Osteocyte (in vitro differentiated cells): ENCODE results near the gene C1orf105. TPM values are rescaled to one million over a fixed set of nuclear protein-coding genes. Genes with fewer than 3 reads are reported as not detected.
A peak's percentile ranks its signal among the peaks of the same experiment; 100 is the strongest.

ENCODE experiments used
- DNase-seq: peaks from one replicate; pipeline ENCODE4 v3.0.0; 2021; ENCODE audit warnings: mixed read lengths; ENCODE audit not compliant: unreplicated experiment; ENCODE audit errors: extremely low spot score
- H3K27ac Mint-ChIP-seq: one replicate; pipeline ENCODE4 v1.8.0; 2021; ENCODE audit warnings: mild to moderate bottlenecking, mixed read lengths; ENCODE audit not compliant: unreplicated experiment
- H3K27me3 Mint-ChIP-seq: one replicate; pipeline ENCODE4 v1.8.0; 2021; ENCODE audit warnings: mixed read lengths; ENCODE audit not compliant: unreplicated experiment
- H3K36me3 Mint-ChIP-seq: one replicate; pipeline ENCODE4 v1.8.0; 2021; ENCODE audit warnings: mixed read lengths; ENCODE audit not compliant: unreplicated experiment
- H3K4me1 Mint-ChIP-seq: one replicate; pipeline ENCODE4 v1.8.0; 2021; ENCODE audit warnings: mixed read lengths; ENCODE audit not compliant: unreplicated experiment
- H3K4me3 Mint-ChIP-seq: one replicate; pipeline ENCODE4 v1.8.0; 2021; ENCODE audit warnings: mild to moderate bottlenecking, moderate library complexity, mixed read lengths; ENCODE audit not compliant: unreplicated experiment
- H3K9me3 Mint-ChIP-seq: one replicate; pipeline ENCODE4 v1.8.0; 2021; ENCODE audit warnings: mixed read lengths; ENCODE audit not compliant: unreplicated experiment
- total RNA-seq: library from RNA; stranded (reverse); gene quantifications from 2 replicates; pipeline ENCODE4 v1.2.1, GENCODE V29; 2021
- TF ChIP-seq, protein P1 (sequence below): fragments of 200-600 bp; sonication (generic); IDR thresholded peaks from 2 replicates; pipeline ENCODE4 v1.5.0; 2021; ENCODE audit warnings: antibody characterized with exemption, mild to moderate bottlenecking, moderate library complexity

C1orf105 gene
- total RNA-seq, 1 donor from 2014 or later: not detected

GRCh38 chr1:172382990-172383389 is 37.5 kb upstream of the C1orf105 start:
- peak overlapping the region; percentile 39 for H3K4me3 Mint-ChIP-seq
- peak overlapping the region; percentile 97 for H3K27ac Mint-ChIP-seq
- H3K27me3 Mint-ChIP-seq: no peaks in the 10 kb centered on the region
- TF ChIP-seq, protein P1, sequence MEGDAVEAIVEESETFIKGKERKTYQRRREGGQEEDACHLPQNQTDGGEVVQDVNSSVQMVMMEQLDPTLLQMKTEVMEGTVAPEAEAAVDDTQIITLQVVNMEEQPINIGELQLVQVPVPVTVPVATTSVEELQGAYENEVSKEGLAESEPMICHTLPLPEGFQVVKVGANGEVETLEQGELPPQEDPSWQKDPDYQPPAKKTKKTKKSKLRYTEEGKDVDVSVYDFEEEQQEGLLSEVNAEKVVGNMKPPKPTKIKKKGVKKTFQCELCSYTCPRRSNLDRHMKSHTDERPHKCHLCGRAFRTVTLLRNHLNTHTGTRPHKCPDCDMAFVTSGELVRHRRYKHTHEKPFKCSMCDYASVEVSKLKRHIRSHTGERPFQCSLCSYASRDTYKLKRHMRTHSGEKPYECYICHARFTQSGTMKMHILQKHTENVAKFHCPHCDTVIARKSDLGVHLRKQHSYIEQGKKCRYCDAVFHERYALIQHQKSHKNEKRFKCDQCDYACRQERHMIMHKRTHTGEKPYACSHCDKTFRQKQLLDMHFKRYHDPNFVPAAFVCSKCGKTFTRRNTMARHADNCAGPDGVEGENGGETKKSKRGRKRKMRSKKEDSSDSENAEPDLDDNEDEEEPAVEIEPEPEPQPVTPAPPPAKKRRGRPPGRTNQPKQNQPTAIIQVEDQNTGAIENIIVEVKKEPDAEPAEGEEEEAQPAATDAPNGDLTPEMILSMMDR: no peak
- no peak for DNase-seq
- peaks cover 75% of the 10 kb centered on the region for H3K4me1 Mint-ChIP-seq
- H3K36me3 Mint-ChIP-seq: no peaks in the 10 kb centered on the region
- no peaks in the 10 kb centered on the region for H3K9me3 Mint-ChIP-seq

DNA sequence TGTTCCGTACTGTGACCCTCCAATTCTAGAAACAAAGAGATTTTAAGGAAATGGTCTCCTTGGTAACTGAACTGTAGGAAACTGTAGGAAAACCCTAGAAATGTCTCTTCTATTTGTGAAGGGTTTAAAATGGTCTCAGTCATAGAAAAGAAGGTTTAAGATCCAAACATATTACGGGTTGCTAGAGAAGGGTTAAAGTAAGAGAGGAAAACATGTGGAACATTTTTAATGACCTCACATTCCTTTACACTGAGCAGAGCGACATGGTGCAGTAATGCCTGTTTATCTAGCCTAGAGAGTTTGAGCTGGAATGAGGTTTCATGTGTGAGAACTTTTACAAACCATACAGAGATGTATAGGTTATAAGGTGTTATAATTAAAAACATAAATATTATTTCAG is 36.9 kb upstream of the C1orf105 start:
- DNase-seq: no peak
- TF ChIP-seq, protein P1: no peak
- Mint-ChIP-seq H3K36me3 (peaks cover under 1% of the 10 kb centered on the region), H3K4me3 (peak overlapping the region; percentile 39), H3K9me3 (no peaks in the 10 kb centered on the region), H3K27ac (peak overlapping the region; percentile 97), H3K27me3 (no peaks in the 10 kb centered on the region), H3K4me1 (peaks cover 75% of the 10 kb centered on the region)

DNA sequence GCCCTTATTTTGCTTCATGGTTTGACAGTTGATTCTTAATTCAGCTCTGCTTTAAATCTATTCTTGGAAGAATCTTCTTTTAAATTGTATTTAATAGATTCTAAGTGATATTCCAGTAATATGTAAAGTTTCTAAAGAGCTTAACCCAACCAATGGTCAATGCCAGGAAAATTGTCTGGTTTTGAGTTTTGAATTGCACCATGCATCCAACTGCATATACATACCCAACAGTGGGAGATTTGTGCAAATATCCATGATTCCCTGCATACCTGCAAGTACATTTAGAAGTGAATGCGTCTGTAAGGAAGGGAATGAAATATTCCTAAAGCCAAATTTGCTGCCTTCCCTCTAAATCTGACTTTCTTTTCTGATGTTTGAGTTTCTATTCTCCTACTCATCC is 35.8 kb upstream of the C1orf105 start:
- H3K27ac Mint-ChIP-seq: peak overlapping the region; percentile 97
- H3K4me1 Mint-ChIP-seq: peaks cover 75% of the 10 kb centered on the region
- H3K36me3 Mint-ChIP-seq: peaks cover 2% of the 10 kb centered on the region

DNA sequence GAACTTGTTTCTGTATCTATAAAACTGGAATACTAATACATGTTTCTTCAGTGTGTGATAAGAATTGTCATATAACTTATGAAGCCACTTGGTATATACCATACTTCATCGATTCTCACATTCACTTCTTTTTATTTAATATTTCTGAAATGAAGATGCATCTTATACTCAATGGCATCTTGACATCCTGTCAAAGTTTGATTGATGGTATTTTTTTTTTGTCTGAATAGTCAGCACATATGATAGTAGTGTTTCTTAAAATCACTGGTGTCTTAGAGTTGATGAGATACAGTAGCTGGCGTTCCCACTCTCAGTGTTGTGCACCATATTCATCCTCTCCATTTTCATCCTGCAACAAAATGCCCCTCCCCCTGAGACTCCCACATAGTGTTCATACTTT is 34.4 kb upstream of the C1orf105 start:
- H3K36me3 Mint-ChIP-seq: peaks cover 2% of the 10 kb centered on the region
- H3K27ac Mint-ChIP-seq: peak overlapping the region; percentile 68
- H3K4me3 Mint-ChIP-seq: no peak overlapping the region
- peaks cover 74% of the 10 kb centered on the region for H3K4me1 Mint-ChIP-seq
- H3K9me3 Mint-ChIP-seq: no peaks in the 10 kb centered on the region
- DNase-seq: no peak
- no peaks in the 10 kb centered on the region for H3K27me3 Mint-ChIP-seq
- TF ChIP-seq, protein P1: no peak

More for the DNA sequence above, 35.8 kb upstream of the C1orf105 start:
- Mint-ChIP-seq H3K27me3 (no peaks in the 10 kb centered on the region), H3K9me3 (no peaks in the 10 kb centered on the region), H3K4me3 (no peak overlapping the region)
- DNase-seq: no peak
- TF ChIP-seq, protein P1: no peak

DNA sequence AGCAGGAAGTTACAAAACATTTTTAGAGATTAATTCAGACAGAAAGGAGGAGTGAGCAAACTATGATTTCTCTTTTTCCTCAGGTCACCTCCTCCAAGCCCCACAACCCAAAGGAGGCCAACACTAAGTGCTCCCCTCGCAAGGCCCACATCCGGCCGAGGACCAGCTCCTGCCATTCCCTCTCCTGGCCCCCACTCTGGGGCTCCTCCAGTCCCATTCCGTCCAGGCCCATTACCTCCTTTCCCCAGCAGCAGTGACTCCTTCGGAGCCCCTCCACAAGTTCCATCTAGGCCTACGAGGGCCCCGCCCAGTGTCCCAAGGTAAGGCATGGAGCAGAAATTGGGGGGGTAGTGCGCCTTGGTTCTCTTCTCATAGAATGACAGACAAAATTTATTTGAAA is 32.0 kb upstream of the C1orf105 start:
- Mint-ChIP-seq H3K27me3 (no peaks in the 10 kb centered on the region), H3K9me3 (no peaks in the 10 kb centered on the region), H3K36me3 (peaks cover 9% of the 10 kb centered on the region), H3K4me3 (no peak overlapping the region), H3K4me1 (peaks cover 63% of the 10 kb centered on the region), H3K27ac (no peak overlapping the region)
- no peak for DNase-seq
- TF ChIP-seq, protein P1: no peak
